GM21825 (cell line): ENCODE results near the gene RNF145.

Experiments used
- ATAC-seq: cut with Tn5 transposase; IDR thresholded peaks from one replicate; pipeline ENCODE4 v1.9.1; 2021; ENCODE audit warnings: mild to moderate bottlenecking, moderate library complexity; ENCODE audit not compliant: unreplicated experiment

The RNF145 gene

DNA sequence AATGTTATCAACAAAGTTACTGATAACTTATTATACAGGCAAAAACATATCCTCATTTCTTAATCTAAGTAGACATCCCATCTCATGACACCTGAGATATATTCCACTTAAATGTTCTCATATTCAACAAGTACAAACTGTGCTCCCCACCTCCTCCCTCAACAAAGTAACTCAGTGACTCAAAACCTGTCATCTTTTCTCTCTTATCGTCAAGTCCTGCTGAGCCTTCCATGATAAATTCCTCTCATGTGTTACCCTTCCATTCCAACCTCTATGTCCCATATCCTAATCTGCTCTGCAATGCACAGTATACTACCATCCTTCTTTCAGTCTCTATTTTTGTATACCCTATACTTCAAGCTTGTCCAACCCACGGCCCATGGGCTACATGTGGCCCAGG lies 13.6 kb downstream of the RNF145 start:
- no peak for ATAC-seq

DNA sequence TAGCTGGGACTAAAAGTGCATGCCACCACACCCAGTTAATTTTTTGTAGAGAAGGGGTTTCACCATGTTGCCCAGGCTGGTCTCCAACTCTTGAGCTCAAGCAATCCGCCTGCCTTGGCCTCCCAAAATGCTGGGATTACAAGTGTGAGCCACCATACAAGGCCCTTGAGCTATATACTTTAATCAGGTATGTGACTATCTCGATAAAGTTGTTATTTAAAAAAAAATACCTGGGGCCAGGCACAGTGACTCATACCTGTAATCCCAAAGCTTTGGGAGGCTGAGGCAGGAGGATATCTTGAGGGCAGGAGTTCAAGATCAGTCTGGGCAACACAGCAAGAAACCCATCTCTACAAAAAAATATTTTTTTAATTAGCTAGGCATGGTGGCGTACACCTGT lies 19.2 kb downstream of the RNF145 start:
- no peak for ATAC-seq

DNA sequence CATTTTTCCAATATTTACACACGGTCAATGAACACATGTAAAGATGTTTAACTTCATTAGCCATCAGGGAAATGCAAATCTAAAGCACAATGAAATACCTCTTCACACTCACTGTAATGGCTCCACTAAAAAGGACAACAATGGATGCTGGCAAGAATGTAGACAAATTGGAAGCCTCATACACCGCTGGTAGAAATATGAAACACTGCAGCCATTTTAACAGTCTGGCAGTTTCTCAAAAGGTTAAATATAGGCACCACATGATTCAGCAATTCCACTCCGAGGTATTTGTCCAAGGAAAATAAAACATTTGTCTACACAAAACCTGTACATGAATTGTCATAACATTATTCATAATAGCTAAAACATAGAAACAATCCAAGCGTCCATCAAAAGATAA lies 20.0 kb downstream of the RNF145 start:
- no peak for ATAC-seq

DNA sequence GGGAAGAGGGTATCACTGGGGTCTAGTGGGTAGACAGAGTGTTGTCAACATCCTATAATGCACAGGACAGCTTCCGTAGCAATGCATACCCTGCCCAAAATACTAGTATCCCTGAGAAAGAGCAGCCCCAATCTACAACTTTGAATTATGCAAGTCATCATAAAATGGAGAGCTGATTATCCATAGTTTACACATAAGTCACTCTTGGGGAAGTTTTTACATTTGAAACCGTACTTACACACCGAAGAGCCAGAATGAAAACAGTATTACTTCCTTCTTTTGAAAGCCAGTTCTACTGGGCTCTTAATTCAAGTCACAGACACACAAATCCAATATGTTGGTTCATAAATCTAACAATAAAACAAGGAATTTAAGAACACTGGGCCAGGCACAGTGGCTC lies 21.6 kb downstream of the RNF145 start:
- ATAC-seq, result no peak

DNA sequence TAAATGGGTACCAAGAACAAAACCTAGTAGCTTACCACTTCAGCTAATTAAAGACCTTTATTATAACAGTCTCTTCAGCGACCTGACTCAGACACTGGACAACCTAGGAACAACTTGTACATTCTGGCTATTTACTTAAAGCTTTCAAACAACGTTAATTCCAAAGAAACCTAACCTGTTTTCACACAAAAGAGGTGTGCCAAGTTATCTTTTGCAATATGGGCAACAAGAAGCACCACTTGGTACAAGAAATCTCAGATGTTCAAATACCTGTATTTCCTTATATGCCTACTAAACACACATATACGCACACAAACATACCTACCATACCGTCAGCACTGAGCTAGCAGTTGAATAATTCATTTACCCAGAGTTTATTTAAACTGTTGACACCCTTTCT lies 23.0 kb downstream of the RNF145 start:
- no peak for ATAC-seq

DNA sequence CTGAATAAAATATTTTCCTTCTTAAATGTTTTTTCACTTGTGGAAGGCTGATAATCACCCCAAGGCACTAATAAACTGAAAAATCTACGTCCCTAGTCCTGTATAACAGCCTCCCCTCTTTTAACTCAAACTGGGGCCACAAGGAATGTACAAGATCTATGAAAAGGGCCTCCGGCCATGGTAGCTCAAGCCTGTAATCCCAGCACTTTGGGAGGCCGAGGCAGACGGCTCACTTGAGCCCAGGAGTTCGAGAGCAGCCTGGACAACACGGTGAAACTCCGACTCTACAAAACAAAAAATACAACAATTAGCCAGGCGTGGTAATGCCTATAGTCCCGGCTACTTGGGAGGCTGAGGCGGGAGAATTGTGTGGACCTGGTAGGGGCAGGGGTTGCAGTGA lies 23.6 kb downstream of the RNF145 start:
- no peak for ATAC-seq

DNA sequence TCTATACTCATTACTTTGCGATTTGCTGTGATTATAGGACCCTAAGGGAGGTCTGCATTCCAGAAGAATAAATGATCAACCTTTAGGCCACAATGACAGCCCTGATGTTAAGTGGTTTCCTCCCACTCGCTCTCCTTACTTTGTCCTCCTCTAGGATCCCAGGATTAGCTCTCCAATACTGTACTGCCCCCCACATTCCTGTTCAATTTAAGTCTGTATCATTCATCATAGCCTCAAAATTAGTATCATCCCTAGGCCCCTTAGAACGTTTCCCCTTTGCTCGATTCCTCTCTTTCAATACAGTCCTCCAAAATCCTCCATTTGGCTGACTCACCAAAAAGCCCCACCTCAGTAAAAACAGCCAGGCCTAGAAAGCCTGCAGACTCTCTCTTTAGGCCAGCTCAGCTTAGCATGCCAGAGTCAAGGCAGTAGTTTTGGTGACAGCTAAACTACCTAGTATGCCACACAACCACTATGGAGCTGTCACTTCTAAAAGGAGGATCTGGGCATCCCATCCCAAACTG lies 24.4 kb downstream of the RNF145 start:
- ATAC-seq, result no peak

DNA sequence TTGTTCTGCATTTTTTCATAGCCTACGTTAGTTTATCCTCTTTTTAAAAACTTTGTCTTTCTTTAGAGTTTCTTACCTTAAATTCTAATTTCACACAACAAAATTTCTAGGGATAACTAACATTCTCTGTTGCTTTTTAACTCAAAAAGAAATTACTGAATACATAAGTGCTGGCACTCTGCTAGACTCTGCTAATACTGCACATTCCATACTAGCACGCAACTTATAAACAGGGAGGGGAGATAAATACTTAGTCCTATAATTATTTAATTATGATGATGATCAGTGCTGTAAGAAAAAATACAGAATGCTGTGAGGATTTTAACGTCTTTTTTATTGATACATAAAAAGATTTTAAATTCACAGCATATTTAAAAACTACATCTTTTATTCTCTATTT lies 25.1 kb downstream of the RNF145 start:
- ATAC-seq, result no peak

DNA sequence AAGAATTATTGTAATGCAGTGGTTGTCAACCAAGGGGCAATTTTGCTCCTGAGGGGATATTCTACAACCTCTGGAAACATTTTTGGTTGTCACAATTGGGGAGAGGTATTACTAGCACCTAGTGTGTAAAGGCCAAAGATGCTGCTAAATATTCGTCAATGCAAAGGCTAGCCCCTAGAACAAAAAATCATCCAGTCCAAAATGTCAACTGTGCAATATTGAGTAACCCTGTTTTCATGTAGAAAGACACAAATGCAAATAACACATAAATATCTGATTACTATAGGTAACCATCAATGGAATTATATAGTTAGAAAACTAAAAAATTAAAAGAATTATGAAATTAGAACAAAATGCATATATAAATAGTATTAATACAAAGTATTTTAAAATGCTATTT lies 26.1 kb downstream of the RNF145 start:
- ATAC-seq, result no peak

DNA sequence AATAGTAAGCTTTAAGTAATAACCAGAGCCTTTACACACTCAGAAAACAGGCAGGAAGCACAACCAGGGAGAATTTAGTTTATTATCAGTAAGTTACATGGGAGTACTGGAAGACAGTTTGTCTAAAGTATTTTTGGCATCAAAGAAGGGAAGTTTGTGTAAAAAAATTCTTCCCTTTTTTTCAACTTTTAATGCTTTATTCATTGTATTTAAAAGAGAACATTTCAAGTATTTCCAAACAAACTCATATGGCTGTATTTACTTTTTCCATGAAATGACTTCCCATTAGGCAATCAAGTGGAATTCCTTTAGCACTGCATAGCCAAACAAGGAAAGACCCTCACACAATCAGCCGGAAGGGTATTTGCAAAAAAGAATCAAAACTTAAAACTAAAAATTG lies 26.7 kb downstream of the RNF145 start:
- no peak for ATAC-seq

DNA sequence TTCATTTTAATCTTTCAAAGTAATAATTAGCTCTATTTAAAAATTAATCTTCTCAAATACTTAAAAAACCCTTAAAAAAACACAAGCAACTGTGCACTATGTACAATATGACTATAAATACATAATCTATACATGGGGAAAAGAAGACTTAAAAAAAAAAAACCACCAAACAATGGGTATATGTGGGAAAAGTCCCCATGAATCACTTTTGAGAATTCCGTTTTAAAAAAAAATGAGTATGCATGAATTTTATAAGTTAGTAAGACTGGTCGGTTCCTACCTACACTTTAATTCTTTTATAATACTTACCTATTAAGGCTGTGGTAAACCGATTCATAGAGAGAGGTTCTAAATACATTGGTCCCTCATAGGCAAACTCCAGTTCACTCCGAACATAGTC lies 27.7 kb downstream of the RNF145 start:
- ATAC-seq, result no peak

DNA sequence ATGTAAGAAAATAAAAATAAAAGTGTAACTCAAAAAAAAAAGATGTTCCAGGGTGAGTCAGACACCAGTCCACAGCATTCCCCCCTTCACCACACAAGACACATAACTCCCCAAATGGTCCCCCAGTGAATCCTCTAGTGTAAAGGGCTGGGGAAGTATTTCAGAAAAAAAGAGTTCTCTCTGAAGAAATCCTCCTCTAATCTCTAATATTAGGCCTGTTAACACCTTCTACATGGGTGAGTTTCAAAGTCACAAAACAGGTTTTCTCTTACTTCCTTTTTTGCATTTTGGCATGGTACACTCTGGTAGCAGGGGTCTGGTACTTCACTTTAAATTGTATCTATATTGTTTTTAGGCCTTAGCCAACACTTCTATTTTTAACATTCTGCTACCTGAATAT lies 28.2 kb downstream of the RNF145 start:
- ATAC-seq, result no peak

DNA sequence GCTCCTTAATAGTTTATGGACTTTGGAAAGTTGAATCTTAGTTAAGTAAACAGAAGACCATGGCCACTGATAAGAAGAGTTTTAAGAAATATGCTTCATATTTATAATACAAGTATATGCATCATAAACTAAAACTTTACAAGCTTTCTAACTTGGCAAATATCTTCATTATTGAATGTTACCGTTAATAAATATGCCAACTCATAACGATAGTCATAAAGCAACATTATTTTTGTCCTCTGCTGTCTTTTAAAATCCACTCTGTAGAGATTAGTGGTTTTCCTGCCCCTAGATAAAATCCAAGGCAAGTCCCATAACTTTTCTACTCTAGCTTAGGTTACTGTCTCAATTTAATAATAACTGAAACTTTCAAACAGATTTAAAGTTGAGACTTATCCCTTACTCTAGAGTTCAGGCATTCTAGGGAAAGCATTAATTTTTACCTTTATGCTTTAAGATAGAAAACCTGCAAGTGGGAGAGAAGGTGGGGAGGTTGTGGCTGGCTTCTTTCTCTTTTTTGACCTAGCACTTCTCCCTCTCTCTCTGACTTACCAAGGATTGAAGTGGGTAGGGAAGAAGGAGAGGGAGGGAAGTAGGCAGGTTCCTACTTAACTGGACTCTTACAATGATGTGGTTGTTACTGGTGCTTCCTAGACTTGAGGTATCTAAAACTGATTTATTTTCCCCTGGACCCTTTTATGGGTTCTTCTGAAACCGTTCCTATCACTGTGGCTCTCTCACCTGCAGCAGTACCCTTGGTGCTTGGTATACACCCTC lies 29.6 kb downstream of the RNF145 start:
- no peak for ATAC-seq

DNA sequence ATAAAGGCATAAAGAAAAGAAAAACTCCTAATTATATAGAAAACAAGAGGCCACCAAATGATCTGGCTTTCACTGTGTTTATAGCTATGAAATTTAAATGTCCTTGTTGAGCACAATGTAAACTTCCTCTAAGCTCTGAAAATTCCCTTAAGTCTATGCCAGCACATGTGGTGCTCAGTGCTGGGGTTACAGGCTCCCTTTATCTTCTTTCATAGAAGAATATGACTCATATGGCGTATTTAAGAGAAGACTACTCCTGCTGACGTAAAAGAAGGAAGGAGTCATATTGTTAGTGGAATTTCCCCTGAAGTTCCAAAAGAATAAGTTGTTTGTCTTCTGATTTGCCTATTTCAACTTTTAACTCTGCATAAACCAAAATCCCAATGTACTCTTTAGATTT lies 30.4 kb downstream of the RNF145 start:
- peak; percentile 63 for ATAC-seq

DNA sequence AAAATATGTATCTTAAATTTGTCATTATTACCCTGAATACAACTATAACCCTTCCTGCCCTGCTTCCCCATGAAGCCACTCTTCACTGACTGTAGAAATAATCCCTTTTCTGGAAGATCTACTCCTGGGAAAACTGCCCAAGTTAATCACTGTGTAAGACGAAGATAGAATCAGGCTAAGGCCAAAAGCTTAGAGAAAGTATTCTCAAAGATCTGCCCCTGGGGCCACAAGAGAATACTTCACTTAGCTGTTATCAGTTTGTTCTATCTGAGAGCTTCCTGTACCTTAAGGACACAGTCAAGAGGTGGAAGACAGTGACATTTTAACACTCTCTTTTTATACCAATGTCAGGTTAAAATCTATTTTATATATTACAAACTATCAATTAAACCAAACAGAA lies 33.8 kb downstream of the RNF145 start:
- ATAC-seq, result no peak

DNA sequence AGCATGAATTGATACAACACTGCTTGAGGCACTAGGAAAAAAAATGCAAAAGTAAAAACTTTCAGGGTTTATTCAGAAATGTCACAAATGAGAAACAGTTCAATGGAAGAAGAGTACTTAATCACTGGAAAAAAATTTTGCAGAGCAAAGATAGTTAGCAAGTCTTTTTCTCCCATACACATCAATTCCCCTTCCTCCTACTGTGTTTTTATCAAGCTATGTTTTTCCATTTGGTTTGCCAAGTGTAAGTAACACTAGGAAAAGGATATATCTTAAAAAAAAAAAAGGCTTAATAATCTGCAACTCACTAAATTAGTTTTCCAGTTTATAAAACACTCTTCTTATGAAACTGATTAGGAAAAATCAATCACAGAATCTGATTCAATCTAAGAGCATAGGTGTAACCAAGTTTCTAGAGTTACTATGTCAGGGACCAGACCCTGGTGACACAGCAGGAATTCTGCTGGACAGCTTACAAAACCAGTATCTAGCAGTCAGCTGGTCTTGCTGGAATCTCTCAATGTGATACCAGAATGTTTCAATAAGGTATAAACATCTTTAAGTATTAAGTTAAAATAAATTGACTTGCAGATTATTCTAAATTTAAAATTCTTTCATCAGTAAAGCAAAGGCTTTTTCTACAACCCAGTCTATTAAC lies 34.7 kb downstream of the RNF145 start:
- no peak for ATAC-seq

DNA sequence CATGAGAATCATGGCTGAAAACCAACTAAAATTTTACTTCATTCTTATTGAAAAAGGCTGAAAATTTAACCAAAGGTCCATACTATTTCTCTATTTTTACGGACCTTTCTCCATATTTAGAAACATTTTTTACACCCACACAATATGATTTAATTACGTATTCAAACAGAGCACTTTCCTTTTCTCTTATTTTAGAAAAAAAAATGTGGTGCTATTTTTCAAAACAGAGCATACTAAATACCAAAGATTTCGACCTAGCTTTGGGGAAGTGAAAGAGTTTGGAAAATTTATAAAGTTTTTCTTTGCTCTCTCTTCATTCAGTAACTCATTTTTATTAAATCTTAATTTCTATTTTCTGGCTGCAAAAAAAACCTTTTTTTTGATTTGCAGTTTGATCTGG lies 38.1 kb downstream of the RNF145 start:
- no peak for ATAC-seq

DNA sequence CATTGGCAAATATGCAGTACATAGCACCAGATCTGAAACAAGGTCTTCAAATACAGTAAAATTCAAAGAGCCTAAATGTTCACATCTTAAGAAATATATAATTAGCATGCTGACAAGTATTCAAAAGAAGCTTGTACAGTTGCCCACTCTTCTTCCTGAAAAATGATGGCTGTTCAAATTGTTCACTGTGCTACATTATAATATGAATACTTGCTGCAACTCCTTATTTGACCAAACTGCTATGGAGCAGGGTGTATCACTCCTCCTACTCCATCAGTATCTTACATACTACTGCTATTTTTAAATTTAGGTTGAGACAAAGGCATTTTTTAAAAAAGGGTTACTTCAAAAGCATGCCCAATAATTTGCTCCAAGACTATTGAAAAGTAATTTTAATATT lies 39.3 kb downstream of the RNF145 start:
- ATAC-seq, result no peak

DNA sequence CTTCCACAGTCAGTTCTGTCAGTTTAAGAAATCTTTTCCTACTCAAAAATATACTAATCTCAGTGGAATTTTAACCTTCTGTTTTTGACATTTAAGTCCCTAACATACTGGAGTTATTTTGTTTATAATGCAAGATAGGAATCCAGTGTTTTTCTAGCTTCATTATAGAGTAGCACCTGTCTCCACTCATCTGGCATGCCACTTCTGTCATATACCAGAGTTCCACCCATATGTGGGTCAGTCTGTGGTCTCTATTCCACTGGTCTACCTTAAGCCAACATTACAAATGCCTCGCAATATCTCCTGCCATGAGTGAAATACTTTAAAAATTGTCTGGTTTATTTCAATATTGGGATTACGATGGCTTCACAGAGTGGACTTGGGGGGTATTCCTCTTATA lies 42.9 kb downstream of the RNF145 start:
- ATAC-seq, result no peak

DNA sequence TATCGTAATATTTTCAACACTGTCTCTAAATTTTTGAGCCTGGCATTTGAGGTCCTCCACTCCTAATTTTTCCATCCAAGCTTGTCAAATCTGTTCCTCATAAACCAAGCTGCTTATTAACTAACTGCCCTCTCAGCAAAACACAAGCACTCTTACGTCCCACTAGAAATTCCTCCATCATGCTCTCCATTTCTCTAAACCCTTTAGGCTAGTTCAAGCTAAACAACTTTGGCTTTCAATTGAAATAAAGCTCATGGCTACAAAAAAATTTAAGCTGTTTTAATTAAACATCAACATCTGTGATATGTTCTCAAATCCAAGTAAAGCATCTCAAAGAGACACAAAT lies 45.7 kb downstream of the RNF145 start:
- no peak for ATAC-seq

DNA sequence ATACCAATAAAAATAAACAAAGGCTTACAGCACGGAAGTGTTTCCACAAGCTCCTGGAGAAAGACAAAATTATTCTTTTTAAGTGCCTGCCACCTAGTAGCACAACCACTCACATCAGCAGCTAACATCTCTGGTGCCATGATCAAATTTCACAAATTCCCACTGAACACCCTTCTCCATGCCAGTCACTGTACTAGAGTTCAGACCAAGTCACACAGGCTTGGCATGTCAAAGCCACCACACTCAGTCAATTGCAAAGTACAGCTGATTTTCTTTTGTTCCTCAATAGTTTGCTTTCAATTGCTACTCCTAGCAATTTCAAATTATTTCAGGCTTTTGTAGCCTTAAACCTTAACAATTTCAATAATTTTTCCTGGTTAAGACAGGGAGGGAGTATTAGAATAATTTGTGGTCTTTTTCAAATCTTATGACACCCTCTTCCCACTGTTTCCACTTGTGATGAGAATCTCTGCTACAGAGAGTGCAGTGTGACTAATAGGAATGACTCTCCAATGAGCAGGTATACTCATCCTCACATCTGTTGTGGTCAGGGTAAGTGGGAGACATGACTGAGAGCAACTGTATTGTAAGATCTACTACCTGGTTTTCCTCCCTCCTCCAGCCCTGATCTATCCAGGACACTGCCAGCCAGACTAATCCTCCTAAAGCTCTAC lies 46.2 kb downstream of the RNF145 start:
- no peak for ATAC-seq
